Activated CD8-positive, alpha-beta memory T cell treated with anti-CD3 and anti-CD28 coated beads for 36 hours (primary cell): Measurements from ENCODE around the gene SUV39H2. TPM values are rescaled to one million over a fixed set of nuclear protein-coding genes. Genes with fewer than 3 reads are reported as not detected.
"Not testable (repeated sequence)": the region's sequence is repeated elsewhere in the genome, so short reads cannot be mapped to it uniquely, and the experiment has no call there.

ENCODE experiments used
- CTCF ChIA-PET: fragments of 350-600 bp; sonication (Branson Sonifier 250); formaldehyde crosslinking; loops from one replicate; lab custom pipeline; 2021; ENCODE audit warnings: antibody characterized with exemption; lab: Charles Lee
- POLR2A ChIA-PET: fragments of 350-600 bp; sonication (Branson Sonifier 250); formaldehyde crosslinking; loops from one replicate; lab custom pipeline; 2021; ENCODE audit warnings: antibody characterized with exemption; lab: Charles Lee
- total RNA-seq, 2 experiments: library from RNA; stranded (reverse); gene quantifications; one replicate each; pipeline ENCODE4 v1.2.3, GENCODE V29; 2021

Gene SUV39H2
- total RNA-seq, 2 experiments from 2014 or later, result 41.8 to 43.3 TPM

DNA sequence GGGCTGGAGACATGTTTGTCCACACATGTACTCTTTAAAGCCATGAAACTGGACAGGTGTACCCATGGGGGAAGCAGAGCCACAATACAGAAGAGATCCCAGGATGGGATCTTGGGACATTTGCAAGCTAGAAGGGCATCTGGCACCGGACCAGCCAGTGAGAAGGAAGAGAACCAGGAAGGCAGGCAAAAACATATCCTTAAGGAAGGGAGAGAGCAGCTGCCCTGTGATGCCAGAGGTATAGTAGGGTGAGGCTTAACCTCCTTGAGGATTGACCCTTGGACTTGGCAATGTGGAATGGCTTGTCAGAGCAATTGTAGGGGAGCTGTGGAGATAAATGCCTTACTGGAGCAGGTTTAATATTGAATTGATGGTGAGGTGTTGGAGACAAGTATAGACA lies 17.9 kb upstream of the SUV39H2 start:
- ChIA-PET POLR2A (no interaction called here), CTCF (no interaction called here)

- CTCF ChIA-PET, POLR2A ChIA-PET: not testable (repeated sequence)
These were observed 14.2 kb upstream of the SUV39H2 start for GRCh38 chr10:14864466-14864865.

DNA sequence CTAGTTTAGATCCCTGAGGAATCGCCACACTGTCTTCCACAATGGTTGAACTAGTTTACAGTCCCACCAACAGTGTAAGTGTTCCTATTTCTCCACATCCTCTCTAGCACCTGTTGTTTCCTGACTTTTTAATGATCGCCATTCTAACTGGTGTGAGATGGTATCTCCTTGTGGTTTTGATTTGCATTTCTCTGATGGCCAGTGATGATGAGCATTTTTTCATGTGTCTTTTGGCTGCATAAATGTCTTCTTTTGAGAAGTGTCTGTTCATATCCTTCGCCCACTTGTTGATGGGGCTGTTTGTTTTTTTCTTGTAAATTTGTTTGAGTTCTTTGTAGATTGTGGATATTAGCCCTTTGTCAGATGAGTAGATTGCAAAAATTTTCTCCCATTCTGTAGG lies 13.8 kb upstream of the SUV39H2 start:
- CTCF ChIA-PET, POLR2A ChIA-PET: not testable (repeated sequence)

GRCh38 chr10:14873090-14873760 lies 5.4 kb upstream of the SUV39H2 start:
- ChIA-PET CTCF (no interaction called here), POLR2A (no interaction called here)

DNA sequence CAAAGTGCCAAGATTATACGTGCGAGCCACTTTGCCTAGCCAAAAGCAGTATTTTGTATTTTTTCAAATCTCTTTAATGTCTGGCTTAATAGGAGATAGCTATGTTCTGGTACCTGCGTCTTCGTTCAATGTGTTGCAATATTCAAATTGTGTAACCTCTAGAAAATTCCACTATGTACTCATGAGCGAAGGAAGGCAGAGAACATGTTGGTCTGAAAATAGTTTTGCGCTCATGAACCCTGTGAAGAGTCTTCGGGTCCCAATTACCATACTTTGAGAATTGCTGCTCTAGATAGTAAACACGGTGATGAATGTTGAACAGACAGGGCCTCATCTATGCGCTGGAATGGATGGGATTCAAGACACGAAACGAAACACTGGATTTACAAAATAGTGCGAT lies 2.7 kb upstream of the SUV39H2 start:
- POLR2A ChIA-PET, result no interaction called here
- CTCF ChIA-PET, result interaction anchor here (1.1 kb wide), 1 partner anchor 96 kb away, joined by 3 read pairs; no protein-coding TSS in a partner anchor

DNA sequence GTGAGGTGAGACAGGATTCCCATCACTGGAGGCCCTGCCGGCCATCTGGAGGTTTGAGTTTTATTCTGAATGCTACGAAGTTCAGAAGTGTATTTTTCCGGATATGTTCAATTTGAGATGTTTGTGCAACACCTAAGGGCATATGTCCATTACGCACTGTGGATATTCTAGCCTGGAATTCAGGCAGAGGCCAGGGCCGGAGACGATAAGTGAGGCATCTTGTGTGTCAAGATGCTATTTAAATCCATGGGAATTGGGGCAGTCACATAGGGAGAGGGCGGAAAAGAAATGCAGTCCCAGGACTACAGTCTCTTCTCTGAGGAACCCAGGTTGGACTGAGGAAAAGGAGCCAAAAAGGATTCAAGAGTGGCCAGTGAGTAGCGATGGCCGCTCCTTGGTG lies 1.9 kb upstream of the SUV39H2 start:
- POLR2A ChIA-PET, result interaction anchor here (2.5 to 3.1 kb wide), 2 partner anchors 39 to 77 kb away, joined by 24 to 29 read pairs; partner anchors contain the start of genes CDNF, DCLRE1C, HSPA14 and MSANTD7

DNA sequence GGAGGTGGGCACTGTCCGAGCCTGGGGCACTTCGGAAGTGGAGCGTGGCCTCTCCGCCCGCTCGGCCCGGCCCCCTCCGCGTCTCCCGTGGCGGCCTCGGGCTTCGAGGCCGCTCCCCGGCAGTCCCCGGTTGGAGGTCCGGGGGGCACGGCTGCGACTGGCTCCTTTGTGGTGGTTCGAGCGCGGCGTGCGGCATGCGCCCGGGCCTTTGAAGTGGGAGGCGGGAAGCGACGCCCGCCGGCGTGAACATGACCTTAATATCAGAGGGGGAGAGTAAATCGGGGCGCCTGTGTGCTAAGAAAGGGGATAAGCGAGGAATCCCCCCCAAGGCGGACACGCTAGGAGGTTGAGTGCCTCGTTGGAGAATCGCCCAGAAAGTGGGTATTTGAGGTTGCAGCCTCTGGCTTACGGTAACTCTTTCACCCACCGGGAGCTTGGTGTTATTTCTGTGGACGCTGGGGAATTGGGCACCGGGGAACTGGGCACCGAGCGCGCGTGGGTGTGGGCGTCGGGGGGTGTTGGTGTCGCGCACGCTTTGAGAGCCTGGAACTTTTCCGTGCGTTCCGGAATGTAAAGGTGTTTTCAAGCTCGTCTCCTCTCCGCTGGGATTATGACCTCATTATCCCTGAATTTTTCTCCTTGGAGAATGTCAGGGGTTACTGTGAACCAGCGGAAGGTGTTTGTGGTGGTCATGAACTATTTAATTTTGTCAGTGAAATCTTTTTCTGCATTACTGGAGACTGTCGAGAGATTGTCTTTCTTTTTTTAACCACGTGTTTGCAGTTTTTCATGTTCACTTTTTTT lies 660 bp downstream of the SUV39H2 start:
- POLR2A ChIA-PET, result interaction anchor here (0.8 to 3.1 kb wide), 5 partner anchors 8 to 82 kb away, joined by 3 to 29 read pairs (median 6); partner anchors contain the start of genes CDNF, DCLRE1C, HSPA14 and MEIG1
- CTCF ChIA-PET, result interaction anchor here (0.8 to 2.8 kb wide), 3 partner anchors 10 to 25 kb away, joined by 3 to 13 read pairs (median 4); no protein-coding TSS in a partner anchor

More for the DNA sequence above, 1.9 kb upstream of the SUV39H2 start:
- CTCF ChIA-PET, result no interaction called here

GRCh38 chr10:14879928-14880193 lies 1.2 kb downstream of the SUV39H2 start:
- ChIA-PET CTCF (interaction anchor here (0.8 to 2.8 kb wide), 3 partner anchors 11 to 24 kb away, joined by 3 to 13 read pairs (median 4); no protein-coding TSS in a partner anchor), POLR2A (interaction anchor here (1.5 to 3.1 kb wide), 2 partner anchors 9 to 42 kb away, joined by 4 to 29 read pairs; partner anchors contain the start of genes CDNF, HSPA14 and MSANTD7)

DNA sequence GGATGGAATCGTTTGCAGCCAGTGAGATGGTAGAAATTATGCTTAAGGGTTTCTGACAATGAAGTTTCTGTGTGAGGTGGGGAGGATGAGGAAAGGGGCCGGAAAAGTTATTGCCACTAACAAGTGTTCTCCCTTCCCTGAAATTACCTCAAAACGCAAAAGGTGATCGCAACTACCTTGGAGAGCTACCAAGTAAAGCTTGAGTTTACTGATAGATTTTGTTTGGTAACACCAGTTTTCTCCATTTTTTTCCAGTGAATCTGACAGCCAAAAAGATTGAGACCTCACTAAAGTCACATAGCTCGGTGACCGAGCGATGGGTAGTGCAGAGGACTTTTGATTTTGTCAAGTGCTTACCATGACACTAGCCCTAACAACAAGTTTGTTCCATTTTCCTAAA lies 1.6 kb downstream of the SUV39H2 start:
- ChIA-PET POLR2A (no interaction called here), CTCF (interaction anchor here (2.8 kb wide), 1 partner anchor 24 kb away, joined by 13 read pairs; no protein-coding TSS in a partner anchor)

- ChIA-PET CTCF (interaction anchor here (0.7 kb wide), 1 partner anchor 25 kb away, joined by 3 read pairs; no protein-coding TSS in a partner anchor), POLR2A (no interaction called here)
These were observed 5.4 kb downstream of the SUV39H2 start for GRCh38 chr10:14884082-14884481.

DNA sequence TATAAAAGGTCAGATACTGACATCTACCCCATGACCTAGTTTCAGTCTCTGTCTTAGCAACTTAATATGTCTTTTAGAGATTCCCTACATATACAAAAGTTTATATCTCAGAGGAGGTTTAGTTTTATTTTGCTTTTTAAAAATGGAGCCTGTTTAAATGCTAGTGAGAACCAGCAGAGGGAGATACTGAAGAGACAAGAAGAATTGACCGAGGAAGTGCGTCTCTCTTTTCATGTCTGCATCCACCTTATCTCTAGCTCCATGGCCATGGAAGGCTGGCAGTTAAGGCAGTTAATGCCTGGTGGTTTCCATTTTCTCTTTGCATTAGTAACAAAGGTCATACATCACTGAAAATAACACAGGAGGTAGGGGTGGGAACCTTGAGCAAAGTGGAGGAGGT lies 10.7 kb downstream of the SUV39H2 start:
- POLR2A ChIA-PET, result no interaction called here
- CTCF ChIA-PET, result no interaction called here

DNA sequence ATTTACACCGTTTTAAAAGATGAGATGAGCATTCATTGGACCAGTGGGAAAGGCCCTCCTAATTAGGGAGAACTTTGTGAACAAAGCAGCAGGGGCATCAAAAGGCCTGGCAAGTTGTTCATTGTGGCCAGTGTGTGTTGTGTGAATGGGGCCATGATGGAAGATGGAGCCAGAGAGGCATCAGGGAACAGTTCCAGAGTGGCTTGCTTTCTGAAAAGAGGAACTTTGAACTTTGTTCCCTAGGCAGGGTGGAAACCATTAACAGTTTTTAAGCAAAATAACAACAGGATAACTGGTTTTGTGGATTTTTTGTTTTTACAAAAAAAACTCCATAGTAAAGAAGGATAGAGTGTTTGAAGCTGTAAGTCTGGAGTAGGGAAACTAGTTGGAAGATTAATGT lies 12.5 kb downstream of the SUV39H2 start:
- ChIA-PET POLR2A (no interaction called here), CTCF (no interaction called here)

- CTCF ChIA-PET, result interaction anchor here (0.6 to 3.0 kb wide), 2 partner anchors 9 to 25 kb away, joined by 3 to 13 read pairs; partner anchors contain the start of gene SUV39H2
- POLR2A ChIA-PET, result no interaction called here
These were observed 25.7 kb downstream of the SUV39H2 start for GRCh38 chr10:14904316-14904732.

DNA sequence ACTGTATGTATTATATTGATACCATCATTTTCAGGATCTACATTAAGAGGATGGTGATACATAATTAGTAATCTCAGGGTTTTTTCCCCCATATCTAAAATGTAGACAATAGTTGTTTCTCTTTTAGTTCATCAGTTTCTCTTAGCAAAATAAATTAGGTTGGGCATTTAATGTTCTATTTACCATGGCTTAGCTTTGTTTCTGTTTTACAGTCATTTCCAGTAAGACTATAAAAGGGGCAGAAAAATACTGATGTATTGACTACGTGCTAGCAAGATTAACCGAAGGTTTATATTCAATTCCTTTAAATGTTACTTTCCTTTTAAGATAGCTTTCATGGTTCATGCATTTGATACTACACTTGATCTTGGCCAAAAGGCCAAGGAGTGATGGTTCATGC lies 26.2 kb downstream of the SUV39H2 start:
- POLR2A ChIA-PET, result interaction anchor here (0.5 kb wide), 1 partner anchor 396 kb away, joined by 3 read pairs; no protein-coding TSS in a partner anchor
- CTCF ChIA-PET, result interaction anchor here (0.6 to 3.0 kb wide), 2 partner anchors 9 to 26 kb away, joined by 3 to 13 read pairs; partner anchors contain the start of gene SUV39H2

- ChIA-PET CTCF (no interaction called here), POLR2A (no interaction called here)
These were observed 27.2 kb downstream of the SUV39H2 start for GRCh38 chr10:14905890-14906289.

DNA sequence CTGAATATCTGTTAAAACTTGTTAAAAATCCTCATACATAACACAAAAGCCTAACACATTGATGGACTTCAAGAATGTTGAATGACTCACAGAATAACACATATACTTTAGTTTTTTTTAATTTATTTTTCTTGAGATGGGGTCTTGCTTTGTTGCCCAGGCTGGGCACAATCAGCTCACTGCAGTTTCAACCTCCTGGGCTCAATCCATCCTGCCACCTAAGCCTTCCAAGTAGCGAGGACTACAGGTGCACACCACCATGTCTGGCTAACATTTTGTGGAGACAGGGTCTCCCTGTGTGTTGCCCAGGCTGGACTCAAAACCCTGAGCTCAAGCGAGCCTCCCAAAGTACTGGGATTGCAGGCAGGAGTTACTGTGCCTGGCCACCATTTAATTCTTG lies 28.1 kb downstream of the SUV39H2 start:
- CTCF ChIA-PET, result no interaction called here
- POLR2A ChIA-PET, result no interaction called here

DNA sequence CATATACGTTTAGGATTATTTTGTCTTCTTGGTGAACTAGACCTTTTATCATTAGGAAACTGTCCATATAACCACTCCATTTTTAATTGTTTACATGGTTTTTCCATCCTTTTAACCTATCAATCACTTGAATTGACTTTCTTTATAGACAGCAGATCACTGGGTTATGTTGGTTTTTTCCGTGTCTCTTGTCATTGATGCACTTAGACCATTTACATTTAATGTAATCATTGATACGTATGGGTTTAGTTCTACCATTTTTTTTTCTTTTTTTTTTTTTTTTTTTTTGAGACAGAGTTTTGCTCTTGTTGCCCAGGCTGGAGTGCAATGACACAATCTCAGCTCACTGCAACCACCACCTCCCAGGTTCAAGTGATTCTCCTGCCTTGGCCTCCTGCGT lies 28.9 kb downstream of the SUV39H2 start:
- POLR2A ChIA-PET, CTCF ChIA-PET: not testable (repeated sequence)

DNA sequence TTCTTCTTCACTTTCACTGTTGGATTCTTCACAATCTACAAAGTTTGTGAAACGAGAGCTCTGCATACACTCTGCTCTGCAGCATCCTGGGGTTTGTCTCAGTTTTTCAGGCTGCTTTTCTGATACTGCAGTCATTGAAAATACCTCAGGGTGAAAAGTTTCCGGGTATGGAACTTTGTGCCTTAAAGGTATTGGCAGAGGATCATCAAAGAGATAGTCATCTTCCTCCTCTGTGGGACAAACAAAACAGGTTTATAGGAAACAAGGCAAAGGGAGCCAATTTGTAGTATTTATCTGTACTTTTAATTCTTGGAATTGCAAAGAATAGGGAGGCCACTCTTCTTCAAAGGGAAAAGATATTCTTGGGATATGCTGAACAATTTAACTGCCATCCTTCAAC lies 30.4 kb downstream of the SUV39H2 start:
- ChIA-PET CTCF (no interaction called here), POLR2A (no interaction called here)

DNA sequence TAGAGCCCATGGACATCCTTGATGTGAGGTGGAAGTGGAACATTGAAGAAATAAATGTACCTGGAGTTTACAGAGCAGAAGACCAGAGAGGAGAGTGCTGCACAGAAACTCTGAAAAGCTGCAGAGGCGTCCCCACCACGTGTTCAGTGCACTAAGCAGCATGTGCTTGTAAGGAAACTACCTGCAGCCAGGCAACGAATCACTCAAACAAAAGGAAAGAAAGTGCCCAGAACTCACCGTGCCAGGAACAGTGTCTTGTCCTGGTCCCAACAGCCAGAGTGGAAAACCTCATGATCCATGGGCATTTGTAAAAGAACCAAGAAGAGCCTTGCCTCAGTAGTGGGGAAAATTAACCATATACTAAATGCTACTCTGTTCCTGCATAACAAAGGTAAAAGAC lies 32.3 kb downstream of the SUV39H2 start:
- CTCF ChIA-PET, result no interaction called here
- POLR2A ChIA-PET, result no interaction called here

- POLR2A ChIA-PET, result no interaction called here
- CTCF ChIA-PET, result no interaction called here
These were observed 33.1 kb downstream of the SUV39H2 start for GRCh38 chr10:14911801-14912200.
